Measurements from ENCODE around the gene PLA1A. TPM values are rescaled to one million over a fixed set of nuclear protein-coding genes. Genes with fewer than 3 reads are reported as not detected.

The PLA1A gene
- total RNA-seq, 1 donor from 2014 or later, result 0.52 TPM

DNA sequence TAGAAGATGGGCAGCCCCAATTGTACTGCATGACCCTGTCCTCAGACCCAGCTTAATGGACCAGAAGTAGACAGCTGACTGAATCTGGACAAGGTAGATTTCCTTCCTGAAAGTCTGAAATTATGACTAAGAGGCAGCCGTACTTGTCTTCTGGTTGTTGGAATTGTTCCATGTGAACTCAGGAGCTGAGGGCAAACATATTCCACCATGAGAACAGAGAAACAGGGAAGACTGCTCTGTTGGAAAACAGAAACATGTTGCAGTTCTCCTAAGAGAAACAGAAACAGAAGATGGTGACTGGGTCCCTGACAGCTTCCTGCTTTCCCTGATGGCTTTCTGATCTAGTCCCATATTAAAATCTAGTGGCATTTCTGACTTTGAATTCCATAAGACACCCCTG lies 38.6 kb downstream of the PLA1A start:
- TF ChIP-seq, protein P1, sequence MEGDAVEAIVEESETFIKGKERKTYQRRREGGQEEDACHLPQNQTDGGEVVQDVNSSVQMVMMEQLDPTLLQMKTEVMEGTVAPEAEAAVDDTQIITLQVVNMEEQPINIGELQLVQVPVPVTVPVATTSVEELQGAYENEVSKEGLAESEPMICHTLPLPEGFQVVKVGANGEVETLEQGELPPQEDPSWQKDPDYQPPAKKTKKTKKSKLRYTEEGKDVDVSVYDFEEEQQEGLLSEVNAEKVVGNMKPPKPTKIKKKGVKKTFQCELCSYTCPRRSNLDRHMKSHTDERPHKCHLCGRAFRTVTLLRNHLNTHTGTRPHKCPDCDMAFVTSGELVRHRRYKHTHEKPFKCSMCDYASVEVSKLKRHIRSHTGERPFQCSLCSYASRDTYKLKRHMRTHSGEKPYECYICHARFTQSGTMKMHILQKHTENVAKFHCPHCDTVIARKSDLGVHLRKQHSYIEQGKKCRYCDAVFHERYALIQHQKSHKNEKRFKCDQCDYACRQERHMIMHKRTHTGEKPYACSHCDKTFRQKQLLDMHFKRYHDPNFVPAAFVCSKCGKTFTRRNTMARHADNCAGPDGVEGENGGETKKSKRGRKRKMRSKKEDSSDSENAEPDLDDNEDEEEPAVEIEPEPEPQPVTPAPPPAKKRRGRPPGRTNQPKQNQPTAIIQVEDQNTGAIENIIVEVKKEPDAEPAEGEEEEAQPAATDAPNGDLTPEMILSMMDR (conservative IDR thresholded peaks at IDR 0.05; ENCODE audit: low read depth, low read length), result no peak
- no peak overlapping the region for H3K4me3 ChIP-seq (ENCODE audit: low read depth, low read length)
- peak; percentile 74 for DNase-seq (ENCODE audit: low read depth)

DNA sequence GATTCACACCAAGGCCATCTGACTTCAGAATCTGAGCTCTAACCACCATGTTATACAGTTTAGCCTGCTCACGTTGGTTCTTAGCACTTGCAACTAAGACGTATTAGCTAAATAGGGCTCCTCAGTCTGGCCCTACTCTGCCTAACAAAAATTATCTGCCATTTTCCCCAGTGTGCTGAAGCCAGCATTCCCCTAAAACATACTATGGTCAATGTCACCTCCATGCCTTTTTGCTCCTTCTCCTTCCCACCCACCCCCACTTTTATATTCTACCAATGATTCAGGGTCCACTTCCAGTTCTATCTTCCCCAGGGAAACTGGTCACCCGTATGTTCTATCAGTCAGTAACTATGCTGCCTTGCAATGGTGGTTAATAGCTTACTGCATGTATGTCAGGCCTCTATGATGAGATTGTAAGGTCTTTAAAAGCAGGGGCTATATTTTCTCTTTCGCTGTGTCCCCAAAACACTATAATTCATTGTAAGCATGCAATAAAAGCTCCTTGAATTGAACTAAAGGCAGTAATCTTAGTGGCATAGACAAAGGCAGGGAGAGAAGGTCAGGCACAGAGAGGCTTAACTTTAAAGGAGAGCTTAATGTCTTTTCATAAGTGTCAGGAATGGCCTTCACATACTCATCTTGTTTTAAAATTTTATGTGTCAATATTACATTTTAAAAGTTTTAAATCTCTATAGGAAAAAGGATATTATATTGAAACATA lies 39.4 kb downstream of the PLA1A start:
- peak; percentile 82 for DNase-seq (ENCODE audit: low read depth)
- H3K4me3 ChIP-seq (ENCODE audit: low read depth, low read length), result no peak overlapping the region
- TF ChIP-seq, protein P1 (conservative IDR thresholded peaks at IDR 0.05; ENCODE audit: low read depth, low read length), result no peak

DNA sequence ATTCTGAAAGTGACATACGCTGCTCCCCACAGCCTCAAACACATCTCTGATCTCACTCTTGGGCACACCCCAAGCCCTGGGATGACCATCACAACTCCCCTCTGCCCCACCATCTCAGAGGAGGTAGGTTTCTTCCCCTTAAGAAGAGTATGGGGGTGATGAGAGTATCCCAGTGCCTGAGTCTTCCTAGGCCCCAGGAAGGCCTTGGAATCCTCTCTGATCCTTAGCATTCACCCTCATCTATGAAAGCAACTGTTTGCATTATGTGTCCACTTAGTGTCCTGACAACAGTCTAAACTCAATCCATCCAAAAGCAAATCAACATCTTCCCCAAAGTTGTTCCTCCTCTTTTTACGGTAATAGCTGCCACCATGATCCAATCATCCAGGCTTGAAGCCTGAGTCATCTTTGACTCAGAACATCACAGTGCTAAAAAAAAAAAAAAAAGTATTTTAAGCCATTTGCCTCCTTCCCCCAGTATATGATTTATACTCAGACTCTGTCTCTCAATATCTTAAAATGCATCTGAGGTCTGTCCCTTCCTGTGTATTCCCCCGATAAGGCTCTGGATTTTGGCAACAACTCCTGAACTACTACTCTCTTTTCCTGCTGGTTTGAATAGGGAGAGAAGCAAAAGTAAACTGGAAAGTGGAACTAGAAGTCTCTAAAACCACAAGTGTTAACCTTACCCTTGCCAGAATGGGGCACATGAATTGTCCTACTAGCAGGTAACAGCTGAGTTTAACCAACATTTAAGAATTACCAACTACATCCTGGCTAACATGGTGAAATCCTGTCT lies 40.2 kb downstream of the PLA1A start:
- peak overlapping the region; percentile 7 for H3K4me3 ChIP-seq (ENCODE audit: low read depth, low read length)
- TF ChIP-seq, protein P1 (conservative IDR thresholded peaks at IDR 0.05; ENCODE audit: low read depth, low read length), result no peak
- DNase-seq (ENCODE audit: low read depth), result peak; percentile 74

DNA sequence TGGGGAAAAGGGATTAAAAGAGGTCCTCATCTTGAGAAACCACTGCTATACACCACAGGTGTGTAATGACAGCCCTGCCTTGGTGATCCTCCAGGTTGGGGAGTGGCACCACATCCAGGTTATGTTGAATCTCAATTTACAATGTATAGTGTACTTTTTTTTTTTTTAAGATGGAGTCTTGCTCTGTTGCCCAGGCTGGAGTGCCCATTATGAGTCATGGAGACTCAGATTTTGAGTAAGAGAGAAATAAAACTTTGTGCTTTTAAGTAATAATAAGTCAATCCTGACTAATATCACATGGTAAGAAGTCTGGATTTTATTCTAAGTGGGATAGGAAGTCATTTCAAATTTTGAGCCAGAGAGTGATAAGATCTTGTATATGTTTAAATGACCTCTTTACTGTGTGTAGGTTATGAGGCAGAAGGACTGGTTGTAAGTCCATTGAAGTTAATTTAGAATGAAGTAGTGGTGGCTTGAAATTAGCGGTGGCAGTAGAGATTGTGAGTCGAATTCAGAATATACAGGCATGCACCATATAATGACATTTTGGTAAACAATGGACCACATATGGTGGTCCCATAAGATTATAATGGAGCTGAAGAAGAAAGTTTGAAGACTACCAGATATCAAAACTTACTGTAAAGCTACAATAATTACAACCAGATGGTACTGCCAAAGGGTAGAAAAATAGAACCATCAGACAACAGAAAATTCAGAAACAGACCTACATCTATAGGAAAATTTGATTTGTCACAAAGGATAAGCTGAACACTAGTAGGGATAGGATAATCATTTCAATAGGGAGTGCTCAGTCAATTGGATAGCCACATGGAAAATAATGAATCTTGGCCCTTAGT lies 42.0 kb downstream of the PLA1A start:
- no peak for DNase-seq (ENCODE audit: low read depth)
- no peak overlapping the region for H3K4me3 ChIP-seq (ENCODE audit: low read depth, low read length)
- TF ChIP-seq, protein P1 (conservative IDR thresholded peaks at IDR 0.05; ENCODE audit: low read depth, low read length), result no peak

DNA sequence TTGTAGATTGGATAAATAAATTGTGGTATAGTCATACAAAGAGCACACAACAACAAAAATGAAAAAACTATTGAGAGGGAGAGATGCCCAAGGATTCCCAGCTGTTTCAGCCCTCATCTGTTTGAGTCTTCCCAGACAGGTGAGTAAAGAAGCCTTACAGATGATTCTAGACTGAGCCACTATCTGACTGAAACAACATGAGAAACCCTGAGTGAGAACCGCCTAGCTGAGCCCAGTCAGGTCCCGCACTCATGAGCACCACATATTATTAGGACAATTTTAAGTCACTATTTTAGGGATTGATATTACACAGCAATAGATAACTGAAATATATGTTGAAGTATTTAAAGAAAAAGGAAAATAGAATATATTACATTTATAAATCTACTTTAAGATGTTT lies 43.7 kb downstream of the PLA1A start:
- H3K4me3 ChIP-seq (ENCODE audit: low read depth, low read length), result no peak overlapping the region
- TF ChIP-seq, protein P1 (conservative IDR thresholded peaks at IDR 0.05; ENCODE audit: low read depth, low read length), result no peak
- no peak for DNase-seq (ENCODE audit: low read depth)

DNA sequence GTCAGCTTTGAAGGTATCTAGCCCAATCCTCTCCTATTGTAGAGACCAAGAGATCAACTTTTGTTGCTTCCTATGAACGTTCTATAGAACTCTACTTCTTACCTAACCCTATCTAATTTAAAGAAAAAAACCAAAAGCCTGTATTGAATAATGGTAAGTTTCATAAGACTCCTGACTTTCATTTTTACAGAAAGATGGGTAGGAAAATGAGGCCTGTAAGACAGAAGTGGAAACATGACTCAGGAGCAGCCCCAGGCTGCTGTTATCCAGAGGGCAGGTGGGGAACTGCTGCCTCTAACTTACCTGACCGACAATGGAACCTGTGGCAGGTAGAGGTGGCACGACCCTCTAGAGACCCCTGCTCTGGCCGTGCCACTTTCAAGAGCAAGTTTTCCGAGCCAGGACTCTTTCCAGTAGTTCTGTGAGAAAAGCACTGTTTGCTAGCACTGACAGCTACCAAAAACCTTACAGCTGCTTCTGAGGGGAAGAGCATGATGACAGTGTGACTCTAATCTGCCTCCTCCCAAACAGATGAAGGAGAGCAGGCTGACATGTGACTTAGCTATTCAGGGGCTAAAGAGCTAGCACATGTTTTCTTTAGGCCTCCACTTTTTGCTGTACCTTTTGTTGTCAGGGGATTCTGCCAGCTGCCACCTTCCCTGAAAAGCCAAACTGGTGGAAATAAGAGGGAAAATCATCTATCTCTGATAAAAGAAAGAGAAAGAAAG lies 45.2 kb downstream of the PLA1A start:
- DNase-seq (ENCODE audit: low read depth), result no peak
- H3K4me3 ChIP-seq (ENCODE audit: low read depth, low read length), result no peak overlapping the region
- TF ChIP-seq, protein P1 (conservative IDR thresholded peaks at IDR 0.05; ENCODE audit: low read depth, low read length), result no peak
